Activated CD4-positive, alpha-beta T cell treated with anti-CD3 and anti-CD28 coated beads, Interleukin-10, Interleukin-2, amounts not matched to agents 100 ng/mL and 50 ng/mL, durations not matched to agents 16 hours and 8 hours (primary cell): Measurements from ENCODE around the gene ATP9A.
A peak's percentile ranks its signal among the peaks of the same experiment; 100 is the strongest.
"Not testable (repeated sequence)": the region's sequence is repeated elsewhere in the genome, so short reads cannot be mapped to it uniquely, and the experiment has no call there.

Experiments used
- DNase-seq: peaks from one replicate; pipeline ENCODE4 v3.0.0-alpha.2; 2020

ATP9A gene

GRCh38 chr20:51651921-51652549 lies 116.2 kb downstream of the ATP9A start:
- DNase-seq, result no peak

- no peak for DNase-seq
These were observed 117.5 kb downstream of the ATP9A start for GRCh38 chr20:51650685-51651134.

GRCh38 chr20:51648571-51648947 lies 119.6 kb downstream of the ATP9A start:
- DNase-seq, result no peak

GRCh38 chr20:51647674-51648570 lies 120.3 kb downstream of the ATP9A start:
- DNase-seq, result no peak

GRCh38 chr20:51643810-51644209 lies 124.4 kb downstream of the ATP9A start:
- not testable (repeated sequence) for DNase-seq

GRCh38 chr20:51643390-51643789 lies 124.8 kb downstream of the ATP9A start:
- DNase-seq, result no peak

GRCh38 chr20:51641866-51642265 lies 126.3 kb downstream of the ATP9A start:
- DNase-seq, result no peak

GRCh38 chr20:51640743-51641142 lies 127.4 kb downstream of the ATP9A start:
- DNase-seq, result no peak

GRCh38 chr20:51639206-51639832 lies 128.9 kb downstream of the ATP9A start:
- DNase-seq, result peak; percentile 68

GRCh38 chr20:51637241-51637640 lies 130.9 kb downstream of the ATP9A start:
- DNase-seq, result no peak

GRCh38 chr20:51636123-51636522 lies 132.1 kb downstream of the ATP9A start:
- DNase-seq, result peak; percentile 77

- no peak for DNase-seq
These were observed 132.5 kb downstream of the ATP9A start for GRCh38 chr20:51635680-51636079.

GRCh38 chr20:51634877-51635276 lies 133.3 kb downstream of the ATP9A start:
- no peak for DNase-seq

GRCh38 chr20:51634257-51634656 lies 133.9 kb downstream of the ATP9A start:
- DNase-seq, result no peak

GRCh38 chr20:51633430-51633829 lies 134.8 kb downstream of the ATP9A start:
- DNase-seq, result no peak

- DNase-seq, result no peak
These were observed 136.2 kb downstream of the ATP9A start for GRCh38 chr20:51631953-51632352.

- peak; percentile 78 for DNase-seq
These were observed 136.9 kb downstream of the ATP9A start for GRCh38 chr20:51631011-51631950.

- DNase-seq, result no peak
These were observed 138.7 kb downstream of the ATP9A start for GRCh38 chr20:51629399-51630058.

GRCh38 chr20:51628533-51629398 lies 139.4 kb downstream of the ATP9A start:
- peak; percentile 83 for DNase-seq

- DNase-seq, result no peak
These were observed 140.6 kb downstream of the ATP9A start for GRCh38 chr20:51627586-51627985.

GRCh38 chr20:51625105-51625504 lies 143.1 kb downstream of the ATP9A start:
- no peak for DNase-seq
